OCI-LY7 (cell line): ENCODE data around the gene ACSF2.

ENCODE experiments used
- EZH2phosphoT487 ChIP-seq: fragments of 200-600 bp; sonication (generic); IDR thresholded peaks from 2 replicates; pipeline ENCODE4 v1.6.1; 2018; ENCODE audit warnings: low read depth, borderline replicate concordance, mild to moderate bottlenecking, mixed run types, antibody characterized with exemption, low read length, moderate library complexity, mixed read lengths
- TF ChIP-seq, protein P1 (sequence below): fragments of 200-600 bp; sonication (generic); conservative IDR thresholded peaks from 2 replicates; pipeline ENCODE4 v1.5.1; 2014; ENCODE audit warnings: mild to moderate bottlenecking, antibody characterized with exemption, low read length, moderate library complexity, mixed read lengths

DNA sequence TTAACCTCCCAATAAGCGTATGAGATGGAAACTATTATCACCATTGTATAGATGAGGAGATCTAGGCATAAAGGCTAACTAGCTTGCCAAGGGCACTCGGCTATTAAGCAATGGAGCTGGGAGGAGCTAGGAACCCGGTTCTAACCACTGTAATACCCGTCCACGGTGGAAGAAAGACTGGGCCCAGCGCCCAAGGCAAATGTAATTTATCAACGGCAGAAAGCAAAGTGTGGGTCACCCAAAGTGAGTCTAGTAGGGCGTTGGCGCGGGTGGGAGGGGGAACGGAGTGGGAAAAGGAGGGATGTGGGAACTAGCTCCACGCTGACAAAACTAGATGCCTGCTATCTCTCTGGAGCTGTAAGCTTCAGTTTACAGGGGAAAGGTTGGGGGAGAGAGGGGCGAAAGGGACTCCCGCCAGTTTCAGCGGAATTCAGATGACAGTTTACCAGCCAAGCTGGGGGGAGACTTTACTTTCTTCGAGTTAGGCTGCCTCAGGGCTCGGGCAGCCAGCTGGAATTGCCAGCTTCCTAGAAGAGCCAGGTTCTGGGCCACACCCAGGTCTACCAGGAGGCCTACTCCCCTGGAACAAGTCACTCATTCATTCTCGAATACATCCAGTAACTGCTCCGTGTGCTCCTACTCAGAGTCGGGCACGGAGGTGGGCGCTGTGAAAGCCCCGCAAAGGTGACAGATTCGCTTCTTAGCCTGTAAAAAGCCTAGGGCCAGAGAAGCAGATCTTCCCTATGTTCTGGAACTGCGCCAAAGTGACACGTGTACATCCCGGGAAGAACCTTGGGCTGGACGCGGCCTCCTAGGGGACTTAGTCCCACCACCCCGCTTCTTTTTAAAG lies 29.5 kb upstream of the ACSF2 start:
- TF ChIP-seq, protein P1, sequence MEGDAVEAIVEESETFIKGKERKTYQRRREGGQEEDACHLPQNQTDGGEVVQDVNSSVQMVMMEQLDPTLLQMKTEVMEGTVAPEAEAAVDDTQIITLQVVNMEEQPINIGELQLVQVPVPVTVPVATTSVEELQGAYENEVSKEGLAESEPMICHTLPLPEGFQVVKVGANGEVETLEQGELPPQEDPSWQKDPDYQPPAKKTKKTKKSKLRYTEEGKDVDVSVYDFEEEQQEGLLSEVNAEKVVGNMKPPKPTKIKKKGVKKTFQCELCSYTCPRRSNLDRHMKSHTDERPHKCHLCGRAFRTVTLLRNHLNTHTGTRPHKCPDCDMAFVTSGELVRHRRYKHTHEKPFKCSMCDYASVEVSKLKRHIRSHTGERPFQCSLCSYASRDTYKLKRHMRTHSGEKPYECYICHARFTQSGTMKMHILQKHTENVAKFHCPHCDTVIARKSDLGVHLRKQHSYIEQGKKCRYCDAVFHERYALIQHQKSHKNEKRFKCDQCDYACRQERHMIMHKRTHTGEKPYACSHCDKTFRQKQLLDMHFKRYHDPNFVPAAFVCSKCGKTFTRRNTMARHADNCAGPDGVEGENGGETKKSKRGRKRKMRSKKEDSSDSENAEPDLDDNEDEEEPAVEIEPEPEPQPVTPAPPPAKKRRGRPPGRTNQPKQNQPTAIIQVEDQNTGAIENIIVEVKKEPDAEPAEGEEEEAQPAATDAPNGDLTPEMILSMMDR, result no peak
- TF ChIP-seq EZH2phosphoT487, result no peak
